Skin of body (tissue), 2 donors: ENCODE data around the gene LRRC17. TPM values are rescaled to one million over a fixed set of nuclear protein-coding genes. Genes with fewer than 3 reads are reported as not detected.
"Not testable (repeated sequence)": the region's sequence is repeated elsewhere in the genome, so short reads cannot be mapped to it uniquely, and the experiment has no call there.

Source experiments
- DNase-seq: peaks from one replicate; lab custom pipeline; 2025; lab: John Stamatoyannopoulos, UW
- total RNA-seq: library from RNA; depleted of rRNA; stranded (reverse); fragments of >200 nt; gene quantifications from one replicate; pipeline ENCODE4 v1.2.3, GENCODE V29; 2014

The LRRC17 gene
- total RNA-seq, 1 donor from 2014 or later, result 92.4 TPM

DNA sequence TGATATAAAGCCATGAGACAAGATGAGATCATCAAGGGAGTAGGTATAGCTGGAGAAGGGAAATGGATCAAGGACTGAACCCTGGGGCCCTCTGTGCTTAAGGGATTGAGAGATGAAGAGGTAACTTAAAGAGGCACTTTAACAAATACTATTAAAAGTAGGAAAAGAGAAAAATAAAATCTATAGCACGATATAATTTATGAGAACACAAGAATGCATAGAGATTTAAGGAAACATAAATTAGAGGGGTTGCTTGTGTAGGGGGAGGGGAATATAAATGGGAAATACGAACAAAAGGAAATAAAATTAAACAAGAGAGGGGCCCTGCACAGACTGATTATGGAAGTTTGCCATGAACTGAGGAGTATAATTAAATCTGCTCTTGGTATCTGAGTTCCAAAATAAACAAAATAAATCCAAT is 15.6 kb upstream of the LRRC17 start:
- DNase-seq, result no peak

DNA sequence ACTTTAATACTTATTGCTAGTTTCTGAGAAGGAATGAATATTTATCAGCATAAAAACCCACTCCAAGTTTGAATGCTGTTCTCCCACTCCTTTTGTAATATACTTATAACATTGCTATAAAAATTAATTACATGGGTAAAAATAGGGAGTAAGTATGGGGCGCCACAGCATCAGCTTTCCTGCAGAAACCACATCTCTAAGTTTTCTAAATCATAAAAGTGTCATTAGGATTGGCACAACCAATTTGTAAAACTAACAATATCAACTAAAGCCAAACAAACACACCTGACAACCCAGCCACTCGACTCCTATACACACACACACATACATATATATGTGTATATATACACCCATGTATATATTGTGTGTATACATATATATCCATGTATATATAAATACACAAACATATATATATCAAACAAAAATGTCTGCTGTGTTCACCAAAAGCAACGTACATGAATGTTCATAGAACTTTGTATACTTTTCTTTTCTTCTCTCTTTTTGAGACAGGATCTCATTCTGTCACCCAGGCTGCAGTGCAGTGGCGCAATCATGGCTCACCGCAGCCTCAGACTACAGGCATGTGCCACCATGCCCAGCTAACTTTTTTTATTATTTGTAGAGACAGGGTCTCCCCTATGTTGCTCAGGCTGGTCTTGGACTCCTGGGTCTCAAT is 14.8 kb upstream of the LRRC17 start:
- DNase-seq, result no peak

DNA sequence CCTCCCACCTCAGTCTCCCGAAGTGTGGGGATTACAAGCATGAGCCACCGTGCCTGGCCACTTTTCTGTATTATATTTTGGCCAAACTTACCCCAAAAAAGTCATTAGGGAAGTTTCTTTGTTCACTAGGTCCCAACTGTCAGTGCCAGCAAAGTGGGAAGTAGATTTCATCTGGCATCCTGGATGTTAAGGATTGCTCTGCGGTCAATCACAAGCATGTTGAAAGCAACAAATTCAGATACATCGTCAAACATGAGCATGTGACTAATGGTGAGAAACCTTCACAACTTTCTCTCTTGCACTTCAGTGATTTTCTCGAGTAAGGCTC is 14.3 kb upstream of the LRRC17 start:
- DNase-seq, result no peak

- not testable (repeated sequence) for DNase-seq
These were observed 10.7 kb upstream of the LRRC17 start for GRCh38 chr7:102902052-102902451.

GRCh38 chr7:102903576-102903975 is 9.2 kb upstream of the LRRC17 start:
- not testable (repeated sequence) for DNase-seq

DNA sequence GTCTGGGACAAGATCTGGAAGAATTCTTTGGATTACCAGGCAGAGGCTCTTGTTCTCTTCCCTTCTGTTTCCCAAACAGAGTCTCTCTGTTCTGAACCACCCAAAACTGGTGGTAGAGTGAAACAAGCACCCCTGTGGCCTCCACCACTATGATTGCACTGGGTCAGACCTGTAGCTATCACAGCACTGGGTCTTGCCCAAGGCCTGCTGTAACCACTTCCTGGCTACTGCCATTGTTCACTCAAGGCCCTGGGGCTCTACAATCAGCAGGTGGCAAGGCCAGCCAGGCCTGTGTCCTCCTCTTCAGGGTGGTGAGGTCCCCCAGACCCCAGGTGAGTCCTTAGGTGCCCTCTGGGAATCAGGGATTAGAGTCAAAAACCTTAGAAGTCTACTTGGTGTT is 4.1 kb upstream of the LRRC17 start:
- DNase-seq, result no peak

- DNase-seq, result peak; percentile 16
These were observed 1.0 kb downstream of the LRRC17 start for GRCh38 chr7:102913826-102914225.

GRCh38 chr7:102914585-102914984 is 1.8 kb downstream of the LRRC17 start:
- peak; percentile 68 for DNase-seq

DNA sequence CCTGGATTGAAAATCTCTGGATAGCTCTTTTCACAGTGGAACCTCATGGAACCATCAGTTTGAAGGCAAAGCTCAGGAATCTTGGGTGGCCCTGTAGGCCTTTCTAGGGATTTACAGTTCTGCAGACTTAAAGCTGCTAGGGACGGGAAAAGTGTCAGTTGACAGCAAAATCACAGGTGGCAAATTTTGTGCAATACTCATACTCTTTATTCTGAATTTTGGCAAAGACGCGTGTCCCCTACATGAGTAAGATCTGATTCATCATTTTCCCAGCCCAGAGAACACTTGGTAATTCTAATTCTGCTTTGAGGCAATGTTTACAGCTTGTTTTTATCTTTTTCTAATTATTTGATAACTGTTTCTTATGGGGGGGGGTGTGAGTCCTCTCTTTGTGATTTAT is 3.6 kb downstream of the LRRC17 start:
- DNase-seq, result no peak

DNA sequence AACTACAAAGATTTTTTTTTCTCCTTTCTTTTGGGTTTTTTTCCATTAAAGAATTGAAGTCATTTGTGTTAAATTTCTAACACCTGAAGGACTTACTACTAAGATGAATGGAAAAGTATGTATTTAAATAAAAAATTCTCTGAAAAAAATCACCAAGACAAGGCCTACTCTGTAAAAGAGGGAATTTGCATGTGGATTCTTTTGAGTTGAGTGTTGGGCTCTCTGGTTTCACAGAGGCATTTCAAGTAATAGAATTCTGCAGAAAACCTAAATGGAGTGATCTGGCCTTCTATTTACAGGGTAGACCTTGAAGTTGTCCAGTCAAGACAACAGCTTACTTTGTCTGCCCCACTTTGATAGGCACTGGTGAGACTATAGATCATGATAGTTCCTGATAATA is 4.1 kb downstream of the LRRC17 start:
- DNase-seq, result no peak

- no peak for DNase-seq
These were observed 4.9 kb downstream of the LRRC17 start for GRCh38 chr7:102917436-102918353.

GRCh38 chr7:102918845-102919244 is 6.0 kb downstream of the LRRC17 start:
- DNase-seq, result no peak

DNA sequence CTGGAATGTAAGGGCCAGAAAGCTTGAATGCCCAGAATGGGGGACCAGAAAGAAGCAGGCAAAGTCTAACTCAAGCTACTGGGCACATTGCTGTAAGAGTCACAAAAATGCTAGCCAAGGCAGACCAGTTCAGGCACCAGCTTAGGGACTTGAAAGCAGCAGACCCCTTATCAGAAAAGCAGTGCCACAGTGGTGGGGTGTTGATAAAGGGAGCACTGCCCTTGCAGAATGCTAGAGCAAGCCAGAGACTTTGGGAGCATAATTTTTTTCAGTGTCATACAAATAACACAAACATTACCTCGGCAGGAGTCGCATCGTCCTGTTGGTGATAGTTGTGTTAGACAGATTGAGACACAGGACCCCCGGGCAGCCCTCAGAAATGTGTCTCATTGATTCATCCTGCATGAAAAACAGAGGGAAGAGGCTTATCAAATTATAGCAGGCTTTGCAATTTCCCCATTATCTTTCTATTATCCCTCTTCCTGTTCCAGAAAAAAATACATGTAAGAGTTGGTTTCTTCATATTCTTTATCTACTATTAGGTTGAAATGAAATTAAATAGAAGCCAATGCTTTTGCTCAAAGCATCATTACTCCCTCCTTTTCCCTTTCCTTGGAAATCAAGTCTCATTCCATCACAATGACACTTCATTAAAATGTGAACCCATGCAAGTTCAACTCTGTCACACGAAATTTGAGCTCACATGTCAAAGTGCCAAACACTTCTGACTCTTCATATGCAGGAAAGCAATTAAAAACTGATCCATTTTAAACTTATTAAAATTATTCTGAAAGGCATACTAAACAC is 13.4 kb downstream of the LRRC17 start:
- DNase-seq, result peak; percentile 90

- no peak for DNase-seq
These were observed 14.0 kb downstream of the LRRC17 start for GRCh38 chr7:102926783-102927140.

DNA sequence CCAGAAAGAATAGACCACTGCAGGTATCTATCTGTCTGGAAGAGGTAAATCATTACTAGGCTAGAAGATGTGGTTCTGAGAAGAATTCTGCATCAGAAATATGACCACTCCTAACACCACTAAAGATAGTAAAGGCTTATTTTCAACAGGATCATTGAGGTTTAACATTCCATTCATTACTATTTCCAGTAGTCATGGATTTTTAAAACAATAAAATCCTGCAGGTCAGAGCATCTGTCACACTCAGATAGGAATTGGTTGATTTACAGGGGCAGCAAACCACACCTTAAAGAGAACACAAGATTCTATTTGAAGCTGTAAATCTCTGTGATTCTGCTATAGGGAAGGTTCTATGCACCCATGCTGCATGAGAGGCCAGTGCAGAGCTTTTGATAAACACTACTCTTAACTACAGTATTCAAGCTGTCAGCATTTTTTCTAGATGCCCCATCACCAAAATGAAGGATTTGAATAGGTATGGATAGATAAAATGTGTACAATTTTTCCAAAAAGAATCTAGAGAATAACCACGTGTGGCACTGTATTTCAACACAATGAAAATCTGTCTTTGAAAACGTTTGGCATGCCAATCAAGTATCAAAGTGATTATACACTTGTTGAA is 14.6 kb downstream of the LRRC17 start:
- no peak for DNase-seq

- DNase-seq, result no peak
These were observed 19.0 kb downstream of the LRRC17 start for GRCh38 chr7:102931757-102932156.

- DNase-seq, result peak; percentile 96
These were observed 21.0 kb downstream of the LRRC17 start for GRCh38 chr7:102933763-102934162.

DNA sequence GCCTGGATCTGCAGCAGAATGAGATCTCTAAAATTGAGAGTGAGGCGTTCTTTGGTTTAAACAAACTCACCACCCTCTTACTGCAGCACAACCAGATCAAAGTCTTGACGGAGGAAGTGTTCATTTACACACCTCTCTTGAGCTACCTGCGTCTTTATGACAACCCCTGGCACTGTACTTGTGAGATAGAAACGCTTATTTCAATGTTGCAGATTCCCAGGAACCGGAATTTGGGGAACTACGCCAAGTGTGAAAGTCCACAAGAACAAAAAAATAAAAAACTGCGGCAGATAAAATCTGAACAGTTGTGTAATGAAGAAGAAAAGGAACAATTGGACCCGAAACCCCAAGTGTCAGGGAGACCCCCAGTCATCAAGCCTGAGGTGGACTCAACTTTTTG is 21.4 kb downstream of the LRRC17 start:
- no peak for DNase-seq

- DNase-seq, result peak; percentile 45
These were observed 21.9 kb downstream of the LRRC17 start for GRCh38 chr7:102934701-102935100.

- DNase-seq, result peak; percentile 79
These were observed 22.8 kb downstream of the LRRC17 start for GRCh38 chr7:102935450-102936115.

- no peak for DNase-seq
These were observed 25.9 kb downstream of the LRRC17 start for GRCh38 chr7:102938679-102939078.
